Measurements from ENCODE around the gene FMO3.

GRCh38 chr1:171082606-171083005, 8.1 kb upstream of the FMO3 start:
- no peak for TF ChIP-seq POLR2AphosphoS5 (IDR thresholded peaks at IDR 0.05; ENCODE audit: low read depth, low read length)
- no peak for TF ChIP-seq TAF1 (IDR thresholded peaks at IDR 0.05; ENCODE audit: borderline replicate concordance, low read depth, low read length)

Data from GM12892 (cell line).